GM12878 (cell line): Measurements from ENCODE around the gene CIPC. TPM values are rescaled to one million over a fixed set of nuclear protein-coding genes. Genes with fewer than 3 reads are reported as not detected.

Source experiments
- ATAC-seq: fragments of 200-7000 bp; cut with Tn5 transposase; 3 replicates; pipeline ENCODE4 v1.9.1; 2020; ENCODE audit warnings: mild to moderate bottlenecking, moderate library complexity
- BruUV-seq: library from RNA; stranded (reverse); fragments of 400-500 nt; replicated peaks from 2 replicates; lab custom pipeline; 2021; lab: Mats Ljungman, UMichigan
- CTCF ChIA-PET: fragments of 300-600 bp; sonication (Branson Sonifier 250); formaldehyde crosslinking; extraction: SDS; loops from one replicate; lab custom pipeline; 2021; ENCODE audit warnings: inconsistent platforms; lab: Yijun Ruan, JAX
- POLR2A ChIA-PET: fragments of 350-600 bp; formaldehyde crosslinking; extraction: SDS; loops from one replicate; lab custom pipeline; 2021; ENCODE audit warnings: inconsistent platforms; lab: Charles Lee
- RAD21 ChIA-PET: fragments of 300-600 bp; sonication (Branson Sonifier 250); formaldehyde crosslinking; loops from one replicate; lab custom pipeline; 2023; ENCODE audit warnings: antibody characterized with exemption; ENCODE audit not compliant: unreplicated experiment; lab: Charles Lee
- SMC1A ChIA-PET: fragments of 300-600 bp; sonication (Branson Sonifier 250); formaldehyde crosslinking; loops from one replicate; lab custom pipeline; 2023; ENCODE audit not compliant: unreplicated experiment, uncharacterized antibody; lab: Charles Lee
- DNase-seq: peaks from one replicate; pipeline ENCODE4 v3.0.0-alpha.2; 2011; ENCODE audit warnings: low read depth, low spot score
- FAIRE-seq: peaks from 3 replicates; lab custom pipeline; 2011; peaks lifted over from hg19 to GRCh38; lab: Jason Lieb, UNC
- H2AFZ ChIP-seq: 2 replicates; pipeline ENCODE4 v1.6.0; 2011; ENCODE audit warnings: low read depth, low read length, control low read depth; ENCODE audit not compliant: control insufficient read depth
- H3K27ac ChIP-seq: 2 replicates; pipeline ENCODE4 v1.5.1; 2011; ENCODE audit warnings: control low read depth; ENCODE audit not compliant: control insufficient read depth, insufficient read depth
- H3K27me3 ChIP-seq, 2 experiments: replicated peaks in 1 of 2; 2 replicates each; pipeline versions ENCODE4 v1.6.0 to v1.6.1; 2011; ENCODE audit warnings: low read length in 1 of 2; ENCODE audit not compliant: control insufficient read depth in 2 of 2, insufficient read depth in 2 of 2
- H3K36me3 ChIP-seq, 2 experiments: 2 replicates each; pipeline ENCODE4 v1.5.1; 2011; ENCODE audit warnings: low read length in 1 of 2; ENCODE audit not compliant: control insufficient read depth in 2 of 2, insufficient read depth in 2 of 2
- H3K4me1 ChIP-seq: 2 replicates; pipeline ENCODE4 v1.6.1; 2011; ENCODE audit warnings: mild to moderate bottlenecking, low read length, moderate library complexity, mixed read lengths; ENCODE audit not compliant: control insufficient read depth, insufficient read depth
- H3K4me2 ChIP-seq: 2 replicates; pipeline ENCODE4 v1.6.0; 2011; ENCODE audit warnings: control low read depth; ENCODE audit not compliant: control insufficient read depth, insufficient read depth
- H3K4me3 ChIP-seq: fragments of 200-600 bp; sonication (generic); 2 replicates; pipeline ENCODE4 v1.5.1; 2016
- H3K79me2 ChIP-seq: 2 replicates; pipeline ENCODE4 v1.6.0; 2011; ENCODE audit warnings: low read length; ENCODE audit not compliant: control insufficient read depth, insufficient read depth
- H3K9ac ChIP-seq: 2 replicates; pipeline ENCODE4 v1.8.0; 2011; ENCODE audit warnings: low read length, control low read depth, mixed read lengths; ENCODE audit not compliant: control insufficient read depth, insufficient read depth
- H3K9me3 ChIP-seq: replicated peaks from 3 replicates; pipeline ENCODE4 v1.5.1; 2011; ENCODE audit warnings: mild to moderate bottlenecking, low read length; ENCODE audit not compliant: control insufficient read depth, insufficient read depth
- H4K20me1 ChIP-seq: 2 replicates; pipeline ENCODE4 v1.6.0; 2011; ENCODE audit not compliant: control insufficient read depth, insufficient read depth
- ATF7 ChIP-seq: fragments of 450-650 bp; IDR thresholded peaks from 2 replicates; pipeline ENCODE4 v1.6.1; 2016; ENCODE audit warnings: low read depth, mild to moderate bottlenecking
- BRCA1 ChIP-seq: IDR thresholded peaks from 2 replicates; pipeline ENCODE4 v1.6.1; 2011; ENCODE audit warnings: low read depth, low read length, improper control_type of control experiment
- EZH2 ChIP-seq: IDR thresholded peaks from 2 replicates; pipeline ENCODE4 v1.6.1; 2012; ENCODE audit warnings: low read depth, mild to moderate bottlenecking, control low read depth, inconsistent platforms, low read length, borderline replicate concordance; ENCODE audit not compliant: control insufficient read depth
- HDAC2 ChIP-seq: fragments of 200-600 bp; sonication (generic); IDR thresholded peaks from 2 replicates; pipeline ENCODE4 v1.6.1; 2017
- IRF4 ChIP-seq: IDR thresholded peaks from 2 replicates; pipeline ENCODE4 v1.6.1; 2011; ENCODE audit warnings: low read depth, low read length
- MEF2B ChIP-seq: fragments of 450-650 bp; IDR thresholded peaks from 2 replicates; pipeline ENCODE4 v1.6.1; 2018; ENCODE audit warnings: mild to moderate bottlenecking, moderate library complexity; ENCODE audit not compliant: partially characterized antibody, poor library complexity, severe bottlenecking
- NBN ChIP-seq: fragments of 450-650 bp; IDR thresholded peaks from 2 replicates; pipeline ENCODE4 v1.6.1; 2016
- PML ChIP-seq: IDR thresholded peaks from 2 replicates; pipeline ENCODE4 v1.6.1; 2012; ENCODE audit warnings: low read length, inconsistent platforms
- SMAD5 ChIP-seq: IDR thresholded peaks from 2 replicates; pipeline ENCODE4 v1.6.1; 2016; ENCODE audit warnings: antibody characterized with exemption, low read depth
- SREBF1 ChIP-seq: IDR thresholded peaks from 2 replicates; pipeline ENCODE4 v1.6.1; 2012; ENCODE audit warnings: mild to moderate bottlenecking, low read length
- SRF ChIP-seq, 2 experiments: IDR thresholded peaks; 2 replicates each; pipeline ENCODE4 v1.6.1; 2011; ENCODE audit warnings: low read depth in 2 of 2, low read length in 2 of 2, mild to moderate bottlenecking in 1 of 2, moderate library complexity in 1 of 2
- STAT1 ChIP-seq: fragments of 450-650 bp; conservative IDR thresholded peaks from 2 replicates; pipeline ENCODE4 v1.6.1; 2014; ENCODE audit warnings: antibody characterized with exemption, mild to moderate bottlenecking
- TAF1 ChIP-seq: IDR thresholded peaks from 2 replicates; pipeline ENCODE4 v1.6.1; 2011; ENCODE audit warnings: mild to moderate bottlenecking, low read depth, low read length, borderline replicate concordance
- TCF12 ChIP-seq: IDR thresholded peaks from 2 replicates; pipeline ENCODE4 v1.6.1; 2011; ENCODE audit warnings: low read depth, mild to moderate bottlenecking, low read length
- YY1 ChIP-seq: IDR thresholded peaks from 2 replicates; pipeline ENCODE4 v1.6.1; 2011; ENCODE audit warnings: low read depth, mild to moderate bottlenecking, low read length
- WGBS: methylation state at CpG from one replicate; pipeline ENCODE4 v1.1.6; 2016; ENCODE audit warnings: low lambda C conversion rate; ENCODE audit not compliant: insufficient replicate concordance, insufficient coverage; ENCODE audit errors: missing lambda C conversion rate; 5-methylcytosine and 5-hydroxymethylcytosine counted together
- in situ Hi-C: fragments of 300-500 bp; cut with MboI; formaldehyde crosslinking; loops from 9 replicates; pipeline ENCODE4 v1.14.3; 2018; ENCODE audit warnings: mixed read lengths
- intact Hi-C: fragments of 100-400 bp; cut with micrococcal nuclease; formaldehyde crosslinking; loops from one replicate; pipeline ENCODE4 v1.14.2; 2022; ENCODE audit not compliant: unreplicated experiment
- polyA plus RNA-seq, 11 experiments: library from polyadenylated mRNA; depleted of rRNA in 4 of 11; unstranded in 6 of 11; stranded (reverse) in 5 of 11; fragments of >200 nt; fragmentation: Nextera tagmentation in 4 of 11; fragmentation: Illumina TruSeq in 1 of 11; extraction: Ambion mirVana in 4 of 11; extraction: Trizol in 1 of 11; gene quantifications; 1 replicate in 1 of 11; 2 replicates in 10 of 11; pipeline versions ENCODE4 v1.2.1 to v1.2.3, GENCODE V29; 2011 to 2016; ENCODE audit warnings: inconsistent platforms in 2 of 11, missing spikeins in 2 of 11, low read depth in 1 of 11
- total RNA-seq, 4 experiments: library from RNA; depleted of rRNA in 3 of 4; stranded (reverse); fragments of >200 nt in 3 of 4; fragmentation: Illumina TruSeq in 1 of 4; extraction: Trizol in 1 of 4; gene quantifications; 2 replicates each; pipeline versions ENCODE4 v1.2.1 to v1.2.3, GENCODE V29; 2013 to 2021
- TF ChIP-seq, protein P1 (sequence below): fragments of 450-650 bp; IDR thresholded peaks from 2 replicates; pipeline ENCODE4 v1.6.1; 2016; ENCODE audit warnings: mild to moderate bottlenecking
- TF ChIP-seq, protein P2 (sequence below): fragments of 450-650 bp; IDR thresholded peaks from 2 replicates; pipeline ENCODE4 v1.6.1; 2017; ENCODE audit warnings: mild to moderate bottlenecking, low read depth, inconsistent platforms; ENCODE audit not compliant: poor library complexity, severe bottlenecking
- TF ChIP-seq, protein P3 (sequence below): IDR thresholded peaks from 2 replicates; pipeline ENCODE4 v1.6.1; 2011; ENCODE audit warnings: low read depth, low read length, improper control_type of control experiment, borderline replicate concordance
- TF ChIP-seq, protein P4 (sequence below): IDR thresholded peaks from 2 replicates; pipeline ENCODE4 v1.6.1; 2011; ENCODE audit warnings: borderline replicate concordance, low read depth, mild to moderate bottlenecking, moderate library complexity, mixed read lengths, low read length; ENCODE audit not compliant: insufficient read depth; ENCODE audit errors: extremely low read length

CIPC gene
- total and polyA plus RNA-seq, 10 of the 15 experiments (the other 5 are each of a cell fraction or from before 2014, with no cell fraction given): 5.6 to 29.5 (median 16.5) TPM

DNA sequence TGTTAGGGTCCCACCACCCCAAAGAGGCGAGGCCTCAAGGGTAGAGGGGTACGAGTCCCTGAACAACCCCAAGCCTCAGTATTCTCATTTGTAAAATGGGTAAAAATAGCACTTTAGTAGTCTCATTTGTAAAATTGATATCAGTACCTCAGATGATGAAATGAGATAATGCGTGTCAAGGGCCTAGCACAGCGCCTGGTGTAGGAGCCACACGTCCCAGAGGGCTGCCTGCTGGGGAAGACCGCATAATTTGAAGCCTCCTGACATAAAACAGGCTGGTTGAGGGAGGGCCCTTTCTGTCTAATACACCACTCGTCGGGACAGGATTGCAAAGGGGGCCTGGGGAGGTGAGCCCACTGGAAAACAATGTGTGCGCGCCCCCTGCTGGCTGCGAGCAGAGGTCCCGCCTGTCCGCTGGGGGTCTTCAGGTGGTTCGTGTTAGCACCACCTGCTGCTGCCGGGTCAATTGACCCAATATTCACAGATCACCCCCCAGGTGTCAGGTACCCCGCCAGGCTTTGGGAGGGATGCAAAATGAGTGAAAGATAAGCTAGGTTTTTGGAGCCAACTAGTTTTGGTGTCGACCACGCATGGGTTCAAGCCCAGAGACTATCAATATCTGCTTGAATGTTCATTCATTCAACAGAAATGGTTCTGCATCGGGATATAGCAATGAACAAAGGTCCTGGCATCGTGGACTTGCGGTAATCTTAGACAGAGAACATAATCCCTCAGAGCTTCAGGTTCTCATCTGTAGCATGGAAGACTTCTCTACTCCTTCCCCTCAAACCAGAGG is 44.8 kb upstream of the CIPC start:
- no peak for DNase-seq
- H3K4me3 ChIP-seq: no peak overlapping the region
- no peaks in the 10 kb centered on the region for H3K36me3 ChIP-seq
- no peaks in the 10 kb centered on the region; the same call in 1 of the 2 replicates for H4K20me1 ChIP-seq
- H3K9ac ChIP-seq: 0 out of 2 replicates have a peak overlapping the region, but pooled peaks have one; percentile 2
- peak overlapping the region; percentile 47 for H2AFZ ChIP-seq
- H3K4me2 ChIP-seq: no peak overlapping the region
- H3K9me3 ChIP-seq: no peaks in the 10 kb centered on the region; the same call in 2 of the 3 replicates
- intact Hi-C loops (loop anchor here (1.0 to 2.0 kb wide), 4 partner anchors 24 to 177 kb away; partner anchors contain the start of gene IRF2BPL), in situ Hi-C loops (no loop called here)
- peak; percentile 92 for FAIRE-seq
- no peak overlapping the region for H3K27ac ChIP-seq
- WGBS: 20% methylated on average over 21 of the region's 21 CpGs
- RAD21 ChIA-PET: interaction anchor here (0.6 to 6.6 kb wide), 36 partner anchors 10 to 189 kb away, joined by 3 to 119 read pairs (median 5); no protein-coding TSS in a partner anchor
- no peaks in the 10 kb centered on the region for H3K79me2 ChIP-seq
- no peaks in the 10 kb centered on the region for H3K27me3 ChIP-seq
- H3K4me1 ChIP-seq: peaks cover 12% of the 10 kb centered on the region
- POLR2A ChIA-PET: interaction anchor here (0.7 to 2.4 kb wide), 15 partner anchors 9 to 140 kb away, joined by 3 to 11 read pairs (median 4); no protein-coding TSS in a partner anchor
- CTCF ChIA-PET: interaction anchor here (0.7 to 6.7 kb wide), 36 partner anchors 11 to 182 kb away, joined by 3 to 170 read pairs (median 6); partner anchors contain the start of gene IRF2BPL
- no TSS peak for BruUV-seq
- SMC1A ChIA-PET: interaction anchor here (0.6 to 6.2 kb wide), 39 partner anchors 10 to 548 kb away, joined by 3 to 174 read pairs (median 5); no protein-coding TSS in a partner anchor
- ATAC-seq: peak; percentile 98
- TF ChIP-seq, protein P1, sequence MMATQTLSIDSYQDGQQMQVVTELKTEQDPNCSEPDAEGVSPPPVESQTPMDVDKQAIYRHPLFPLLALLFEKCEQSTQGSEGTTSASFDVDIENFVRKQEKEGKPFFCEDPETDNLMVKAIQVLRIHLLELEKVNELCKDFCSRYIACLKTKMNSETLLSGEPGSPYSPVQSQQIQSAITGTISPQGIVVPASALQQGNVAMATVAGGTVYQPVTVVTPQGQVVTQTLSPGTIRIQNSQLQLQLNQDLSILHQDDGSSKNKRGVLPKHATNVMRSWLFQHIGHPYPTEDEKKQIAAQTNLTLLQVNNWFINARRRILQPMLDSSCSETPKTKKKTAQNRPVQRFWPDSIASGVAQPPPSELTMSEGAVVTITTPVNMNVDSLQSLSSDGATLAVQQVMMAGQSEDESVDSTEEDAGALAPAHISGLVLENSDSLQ: no peak; the same call in 1 of the 2 replicates
- TF ChIP-seq ATF7: no peak
- no peak for TF ChIP-seq EZH2
- no peak for TF ChIP-seq BRCA1
- no peak for TF ChIP-seq TAF1
- TF ChIP-seq NBN: no peak
- TF ChIP-seq, protein P2, sequence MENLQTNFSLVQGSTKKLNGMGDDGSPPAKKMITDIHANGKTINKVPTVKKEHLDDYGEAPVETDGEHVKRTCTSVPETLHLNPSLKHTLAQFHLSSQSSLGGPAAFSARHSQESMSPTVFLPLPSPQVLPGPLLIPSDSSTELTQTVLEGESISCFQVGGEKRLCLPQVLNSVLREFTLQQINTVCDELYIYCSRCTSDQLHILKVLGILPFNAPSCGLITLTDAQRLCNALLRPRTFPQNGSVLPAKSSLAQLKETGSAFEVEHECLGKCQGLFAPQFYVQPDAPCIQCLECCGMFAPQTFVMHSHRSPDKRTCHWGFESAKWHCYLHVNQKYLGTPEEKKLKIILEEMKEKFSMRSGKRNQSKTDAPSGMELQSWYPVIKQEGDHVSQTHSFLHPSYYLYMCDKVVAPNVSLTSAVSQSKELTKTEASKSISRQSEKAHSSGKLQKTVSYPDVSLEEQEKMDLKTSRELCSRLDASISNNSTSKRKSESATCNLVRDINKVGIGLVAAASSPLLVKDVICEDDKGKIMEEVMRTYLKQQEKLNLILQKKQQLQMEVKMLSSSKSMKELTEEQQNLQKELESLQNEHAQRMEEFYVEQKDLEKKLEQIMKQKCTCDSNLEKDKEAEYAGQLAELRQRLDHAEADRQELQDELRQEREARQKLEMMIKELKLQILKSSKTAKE: no peak
- TF ChIP-seq IRF4: no peak
- peak; percentile 61; the same call in 1 of the 2 replicates for TF ChIP-seq YY1
- TF ChIP-seq SRF (IDR thresholded peaks at IDR 0.05; ENCODE audit: low read depth in 2 of 2, low read length in 2 of 2): no peak
- TF ChIP-seq TCF12: peak; percentile 35; the same call in 1 of the 2 replicates
- peak; percentile 44 for TF ChIP-seq MEF2B
- TF ChIP-seq PML: no peak
- 0 out of 2 replicates have a peak, but pooled peaks have one; percentile 36 for TF ChIP-seq STAT1
- no peak for TF ChIP-seq HDAC2
- no peak for TF ChIP-seq SREBF1
- no peak for TF ChIP-seq SMAD5
- TF ChIP-seq, protein P3, sequence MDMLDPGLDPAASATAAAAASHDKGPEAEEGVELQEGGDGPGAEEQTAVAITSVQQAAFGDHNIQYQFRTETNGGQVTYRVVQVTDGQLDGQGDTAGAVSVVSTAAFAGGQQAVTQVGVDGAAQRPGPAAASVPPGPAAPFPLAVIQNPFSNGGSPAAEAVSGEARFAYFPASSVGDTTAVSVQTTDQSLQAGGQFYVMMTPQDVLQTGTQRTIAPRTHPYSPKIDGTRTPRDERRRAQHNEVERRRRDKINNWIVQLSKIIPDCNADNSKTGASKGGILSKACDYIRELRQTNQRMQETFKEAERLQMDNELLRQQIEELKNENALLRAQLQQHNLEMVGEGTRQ: no peak
- TF ChIP-seq, protein P4, sequence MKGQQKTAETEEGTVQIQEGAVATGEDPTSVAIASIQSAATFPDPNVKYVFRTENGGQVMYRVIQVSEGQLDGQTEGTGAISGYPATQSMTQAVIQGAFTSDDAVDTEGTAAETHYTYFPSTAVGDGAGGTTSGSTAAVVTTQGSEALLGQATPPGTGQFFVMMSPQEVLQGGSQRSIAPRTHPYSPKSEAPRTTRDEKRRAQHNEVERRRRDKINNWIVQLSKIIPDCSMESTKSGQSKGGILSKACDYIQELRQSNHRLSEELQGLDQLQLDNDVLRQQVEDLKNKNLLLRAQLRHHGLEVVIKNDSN: no peak
